Osteoblast (primary cell): ENCODE measurements around the gene BRK1. TPM values are rescaled to one million over a fixed set of nuclear protein-coding genes. Genes with fewer than 3 reads are reported as not detected.
"Not testable (repeated sequence)": the region's sequence is repeated elsewhere in the genome, so short reads cannot be mapped to it uniquely, and the experiment has no call there.

Source experiments
- DNase-seq: peaks from one replicate; pipeline ENCODE4 v3.0.0; 2011; ENCODE audit warnings: low spot score, mixed read lengths; ENCODE audit not compliant: insufficient read length; ENCODE audit errors: missing footprints
- H2AFZ ChIP-seq: 2 replicates; pipeline ENCODE4 v1.6.0; 2011; ENCODE audit warnings: mild to moderate bottlenecking, low read length
- H3K27ac ChIP-seq: 2 replicates; pipeline ENCODE4 v1.5.1; 2011; ENCODE audit warnings: mild to moderate bottlenecking, low read depth, low read length, moderate library complexity
- H3K27me3 ChIP-seq: 2 replicates; pipeline ENCODE4 v1.6.0; 2012; ENCODE audit warnings: mild to moderate bottlenecking, control low read depth, inconsistent platforms, low read length, moderate library complexity; ENCODE audit not compliant: insufficient read depth
- H3K36me3 ChIP-seq: 2 replicates; pipeline ENCODE4 v1.5.1; 2011; ENCODE audit warnings: mild to moderate bottlenecking, low read length, control low read depth, moderate library complexity; ENCODE audit not compliant: insufficient read depth
- H3K4me1 ChIP-seq: 2 replicates; pipeline ENCODE4 v1.5.1; 2011; ENCODE audit warnings: mild to moderate bottlenecking, low read length, control low read depth, moderate library complexity; ENCODE audit not compliant: insufficient read depth
- H3K4me2 ChIP-seq: 2 replicates; pipeline ENCODE4 v1.6.0; 2011; ENCODE audit warnings: mild to moderate bottlenecking, low read length; ENCODE audit not compliant: insufficient read depth
- H3K4me3 ChIP-seq: fragments of 200-600 bp; sonication (generic); 3 replicates; pipeline ENCODE4 v1.5.1; 2012; ENCODE audit warnings: mild to moderate bottlenecking, low read length, inconsistent platforms; ENCODE audit not compliant: insufficient read depth
- H3K79me2 ChIP-seq: 2 replicates; pipeline ENCODE4 v1.6.0; 2012; ENCODE audit warnings: mild to moderate bottlenecking, low read length, control low read depth, inconsistent platforms; ENCODE audit not compliant: insufficient read depth
- H3K9me3 ChIP-seq: 2 replicates; pipeline ENCODE4 v1.5.1; 2011; ENCODE audit warnings: low read depth, low read length, control low read depth
- H4K20me1 ChIP-seq: 2 replicates; pipeline ENCODE4 v1.6.0; 2012; ENCODE audit warnings: mild to moderate bottlenecking, low read length, control low read depth; ENCODE audit not compliant: insufficient read depth
- total RNA-seq: library from RNA; depleted of rRNA; stranded (reverse); fragments of >200 nt; gene quantifications from 2 replicates; pipeline ENCODE4 v1.2.3, GENCODE V29; 2012
- TF ChIP-seq, protein P1 (sequence below): IDR thresholded peaks from 2 replicates; pipeline ENCODE4 v1.5.1; 2011; ENCODE audit warnings: mild to moderate bottlenecking, low read depth, low read length, moderate library complexity; ENCODE audit errors: extremely low read depth

The BRK1 gene
- total RNA-seq = 113 and 114 TPM in 2 replicates

DNA sequence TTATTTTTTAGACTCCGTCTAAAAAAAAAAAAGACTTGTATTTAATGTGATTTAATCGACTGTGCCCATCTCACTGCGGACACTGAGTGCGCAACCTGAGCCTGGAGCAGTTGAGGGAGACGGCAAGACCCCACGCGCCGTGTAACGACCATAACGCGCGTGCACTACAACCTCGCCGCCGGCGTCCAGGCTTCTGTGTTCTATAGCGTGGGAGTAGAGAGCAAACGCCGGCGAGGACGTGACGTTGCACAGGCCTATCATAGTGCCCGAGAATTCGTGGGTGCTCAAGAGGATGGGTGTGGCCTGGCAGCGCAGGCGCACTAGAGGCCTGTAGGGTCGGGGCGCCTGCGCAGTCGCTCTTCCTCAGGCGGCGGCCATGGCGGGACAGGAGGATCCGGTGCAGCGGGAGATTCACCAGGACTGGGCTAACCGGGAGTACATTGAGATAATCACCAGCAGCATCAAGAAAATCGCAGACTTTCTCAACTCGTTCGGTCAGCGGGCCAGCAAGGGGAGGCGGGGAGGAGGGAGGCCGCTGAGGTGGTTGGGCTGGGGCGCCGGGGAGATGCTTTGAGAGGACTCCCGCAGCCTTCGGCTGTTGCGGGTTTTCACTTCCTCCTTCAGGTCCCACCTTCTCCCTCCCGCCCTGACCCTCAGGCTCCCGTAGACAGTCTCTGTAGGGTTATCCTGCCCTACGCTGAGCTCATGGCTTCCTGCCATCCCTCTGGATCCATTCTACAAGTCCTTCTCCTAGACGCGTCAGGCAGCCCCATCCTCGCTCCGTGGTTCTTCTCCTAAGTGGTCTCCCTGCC, at the start of gene BRK1:
Gene BRK1, plus strand, starts transcription at position 350 of the 812 bp plus-strand sequence. Its CDS starts 27 bp downstream, at position 377.
- H3K36me3 ChIP-seq = peaks cover 6% of the 10 kb centered on the region
- H3K79me2 ChIP-seq = peaks cover 50% of the 10 kb centered on the region
- H2AFZ ChIP-seq = peak within 1 kb of the TSS; percentile 98
- H3K4me1 ChIP-seq = peaks cover 13% of the 10 kb centered on the region
- peak; percentile 99 for DNase-seq
- H3K4me2 ChIP-seq = peak within 1 kb of the TSS; percentile 97
- peak within 1 kb of the TSS; percentile 92 for H3K4me3 ChIP-seq
- H3K27ac ChIP-seq = peak within 1 kb of the TSS; percentile 87
- H4K20me1 ChIP-seq = peaks cover 33% of the 10 kb centered on the region
- no peaks in the 10 kb centered on the region for H3K27me3 ChIP-seq
- H3K9me3 ChIP-seq = no peaks in the 10 kb centered on the region
- TF ChIP-seq, protein P1, sequence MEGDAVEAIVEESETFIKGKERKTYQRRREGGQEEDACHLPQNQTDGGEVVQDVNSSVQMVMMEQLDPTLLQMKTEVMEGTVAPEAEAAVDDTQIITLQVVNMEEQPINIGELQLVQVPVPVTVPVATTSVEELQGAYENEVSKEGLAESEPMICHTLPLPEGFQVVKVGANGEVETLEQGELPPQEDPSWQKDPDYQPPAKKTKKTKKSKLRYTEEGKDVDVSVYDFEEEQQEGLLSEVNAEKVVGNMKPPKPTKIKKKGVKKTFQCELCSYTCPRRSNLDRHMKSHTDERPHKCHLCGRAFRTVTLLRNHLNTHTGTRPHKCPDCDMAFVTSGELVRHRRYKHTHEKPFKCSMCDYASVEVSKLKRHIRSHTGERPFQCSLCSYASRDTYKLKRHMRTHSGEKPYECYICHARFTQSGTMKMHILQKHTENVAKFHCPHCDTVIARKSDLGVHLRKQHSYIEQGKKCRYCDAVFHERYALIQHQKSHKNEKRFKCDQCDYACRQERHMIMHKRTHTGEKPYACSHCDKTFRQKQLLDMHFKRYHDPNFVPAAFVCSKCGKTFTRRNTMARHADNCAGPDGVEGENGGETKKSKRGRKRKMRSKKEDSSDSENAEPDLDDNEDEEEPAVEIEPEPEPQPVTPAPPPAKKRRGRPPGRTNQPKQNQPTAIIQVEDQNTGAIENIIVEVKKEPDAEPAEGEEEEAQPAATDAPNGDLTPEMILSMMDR = no peak

DNA sequence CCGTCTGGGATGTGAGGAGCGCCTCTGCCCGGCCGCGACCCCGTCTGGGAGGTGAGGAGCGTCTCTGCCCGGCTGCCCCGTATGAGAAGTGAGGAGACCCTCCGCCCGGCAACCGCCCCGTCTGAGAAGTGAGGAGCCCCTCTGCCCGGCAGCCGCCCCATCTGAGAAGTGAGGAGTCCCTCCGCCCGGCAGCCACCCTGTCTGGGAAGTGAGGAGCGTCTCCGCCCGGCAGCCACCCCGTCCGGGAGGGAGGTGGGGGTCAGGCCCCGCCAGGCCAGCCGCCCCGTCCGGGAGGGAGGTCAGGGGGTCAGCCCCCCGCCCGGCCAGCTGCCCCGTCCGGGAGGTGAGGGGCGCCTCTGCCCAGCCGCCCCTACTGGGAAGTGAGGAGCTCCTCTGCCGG, 45.4 kb upstream of the BRK1 start:
- not testable (repeated sequence) for H3K36me3 ChIP-seq, H3K4me1 ChIP-seq, H3K4me3 ChIP-seq, H4K20me1 ChIP-seq, DNase-seq, H3K9me3 ChIP-seq, H3K4me2 ChIP-seq, H3K27me3 ChIP-seq, H2AFZ ChIP-seq, H3K27ac ChIP-seq, H3K79me2 ChIP-seq

DNA sequence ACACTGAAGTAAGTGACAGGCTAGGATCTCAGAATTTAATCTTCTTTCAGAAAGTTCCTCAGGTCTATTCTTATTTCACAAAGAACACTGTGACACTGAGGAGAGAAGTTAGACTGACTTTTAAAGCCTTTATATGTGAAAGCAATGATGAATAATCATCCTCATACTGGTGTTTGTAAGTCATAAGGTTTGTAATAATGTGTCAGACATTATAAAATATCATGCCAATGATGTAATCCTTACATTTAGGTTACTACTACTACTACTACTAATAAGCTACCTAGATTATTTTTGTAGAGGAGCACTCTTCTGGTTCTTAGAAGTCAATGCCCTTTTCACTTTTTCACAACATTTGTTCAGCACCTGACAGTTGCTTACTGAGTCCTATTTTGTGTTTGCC, 40.8 kb upstream of the BRK1 start:
- Histone ChIP-seq H3K79me2 (no peaks in the 10 kb centered on the region), H4K20me1 (no peaks in the 10 kb centered on the region), H3K4me3 (no peak overlapping the region), H3K36me3 (no peaks in the 10 kb centered on the region), H3K4me2 (no peak overlapping the region), H3K27me3 (no peaks in the 10 kb centered on the region), H2AFZ (no peak overlapping the region), H3K4me1 (no peaks in the 10 kb centered on the region), H3K27ac (no peak overlapping the region), H3K9me3 (no peaks in the 10 kb centered on the region)
- peak; percentile 74 for DNase-seq
- TF ChIP-seq, protein P1 = no peak

DNA sequence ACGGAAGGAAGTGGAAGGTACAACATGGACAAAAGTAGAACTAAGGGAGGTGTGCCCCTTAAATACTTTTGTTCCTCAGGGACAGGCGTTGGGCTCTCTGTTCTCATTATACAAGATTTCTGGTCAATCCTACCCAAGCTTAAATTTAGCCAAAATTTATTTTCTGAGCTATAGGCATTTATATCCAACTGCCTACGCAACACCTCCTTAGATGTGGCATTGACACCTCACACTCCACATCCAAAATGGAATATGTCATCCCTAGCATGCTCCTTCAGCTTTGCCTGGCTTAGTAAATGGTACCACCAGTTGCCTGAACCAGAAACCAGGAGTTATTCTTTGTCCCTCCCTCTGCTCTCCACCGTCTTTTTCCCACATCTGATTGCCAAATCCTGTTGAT, 33.6 kb upstream of the BRK1 start:
- no peaks in the 10 kb centered on the region for H4K20me1 ChIP-seq
- no peaks in the 10 kb centered on the region for H3K27me3 ChIP-seq

More for the DNA sequence above, 33.6 kb upstream of the BRK1 start:
- Histone ChIP-seq H3K36me3 (peaks cover 15% of the 10 kb centered on the region), H2AFZ (no peak overlapping the region), H3K27ac (no peak overlapping the region), H3K4me2 (no peak overlapping the region), H3K79me2 (no peaks in the 10 kb centered on the region), H3K4me3 (no peak overlapping the region), H3K9me3 (no peaks in the 10 kb centered on the region), H3K4me1 (no peaks in the 10 kb centered on the region)
- no peak for DNase-seq
- TF ChIP-seq, protein P1 = no peak
